ENCODE results near the gene ROR2.

The ROR2 gene

GRCh38 chr9:91783411-91783810 is 166.6 kb downstream of the ROR2 start:
- no peak overlapping the region for H3K27ac Mint-ChIP-seq
- H3K9me3 Mint-ChIP-seq, result peaks cover 14% of the 10 kb centered on the region
- H3K36me3 Mint-ChIP-seq (ENCODE audit: low read depth), result no peaks in the 10 kb centered on the region
- no peak overlapping the region for H3K4me3 Mint-ChIP-seq
- peaks cover 13% of the 10 kb centered on the region for H3K4me1 Mint-ChIP-seq
- no peak for DNase-seq
- no peak for ATAC-seq
- H3K27me3 Mint-ChIP-seq, result peaks cover 11% of the 10 kb centered on the region

GRCh38 chr9:91782708-91783214 is 167.3 kb downstream of the ROR2 start:
- DNase-seq (no peak), ATAC-seq (no peak)
- Mint-ChIP-seq H3K36me3 (ENCODE audit: low read depth) (no peaks in the 10 kb centered on the region), H3K27me3 (peaks cover 9% of the 10 kb centered on the region), H3K9me3 (peaks cover 9% of the 10 kb centered on the region), H3K4me3 (no peak overlapping the region), H3K27ac (no peak overlapping the region), H3K4me1 (peaks cover 13% of the 10 kb centered on the region)

- no peak overlapping the region for H3K4me3 Mint-ChIP-seq
- H3K4me1 Mint-ChIP-seq, result peaks cover 13% of the 10 kb centered on the region
- DNase-seq (no peak), ATAC-seq (no peak)
- H3K36me3 Mint-ChIP-seq (ENCODE audit: low read depth), result no peaks in the 10 kb centered on the region
- H3K27me3 Mint-ChIP-seq, result peaks cover 14% of the 10 kb centered on the region
- no peak overlapping the region for H3K27ac Mint-ChIP-seq
- H3K9me3 Mint-ChIP-seq, result peaks cover 5% of the 10 kb centered on the region
Observed at GRCh38 chr9:91781906-91782305, 168.1 kb downstream of the ROR2 start.

GRCh38 chr9:91781116-91781515 is 168.9 kb downstream of the ROR2 start:
- Mint-ChIP-seq H3K4me1 (peaks cover 13% of the 10 kb centered on the region), H3K9me3 (no peaks in the 10 kb centered on the region), H3K27me3 (peaks cover 22% of the 10 kb centered on the region), H3K4me3 (no peak overlapping the region), H3K36me3 (ENCODE audit: low read depth) (no peaks in the 10 kb centered on the region), H3K27ac (no peak overlapping the region)
- DNase-seq, result no peak
- ATAC-seq, result no peak

- H3K4me1 Mint-ChIP-seq, result peaks cover 5% of the 10 kb centered on the region
- no peaks in the 10 kb centered on the region for H3K9me3 Mint-ChIP-seq
- H3K27ac Mint-ChIP-seq, result no peak overlapping the region
- H3K4me3 Mint-ChIP-seq, result no peak overlapping the region
- ATAC-seq, result no peak
- H3K36me3 Mint-ChIP-seq (ENCODE audit: low read depth), result no peaks in the 10 kb centered on the region
- peaks cover 22% of the 10 kb centered on the region for H3K27me3 Mint-ChIP-seq
- DNase-seq, result no peak
Observed at GRCh38 chr9:91778031-91778430, 172.0 kb downstream of the ROR2 start.

GRCh38 chr9:91777292-91777830 is 172.7 kb downstream of the ROR2 start:
- Mint-ChIP-seq H3K36me3 (ENCODE audit: low read depth) (no peaks in the 10 kb centered on the region), H3K9me3 (no peaks in the 10 kb centered on the region), H3K27ac (no peak overlapping the region), H3K27me3 (peaks cover 22% of the 10 kb centered on the region), H3K4me3 (no peak overlapping the region), H3K4me1 (peaks cover under 1% of the 10 kb centered on the region)
- DNase-seq, result no peak
- ATAC-seq, result no peak

GRCh38 chr9:91776409-91777291 is 173.4 kb downstream of the ROR2 start:
- H3K36me3 Mint-ChIP-seq (ENCODE audit: low read depth), result no peaks in the 10 kb centered on the region
- DNase-seq (no peak), ATAC-seq (no peak)
- no peaks in the 10 kb centered on the region for H3K4me1 Mint-ChIP-seq
- no peak overlapping the region for H3K27ac Mint-ChIP-seq
- H3K4me3 Mint-ChIP-seq, result no peak overlapping the region
- H3K27me3 Mint-ChIP-seq, result peaks cover 22% of the 10 kb centered on the region
- H3K9me3 Mint-ChIP-seq, result no peaks in the 10 kb centered on the region

GRCh38 chr9:91775708-91776028 is 174.4 kb downstream of the ROR2 start:
- no peak for ATAC-seq

GRCh38 chr9:91775011-91775707 is 174.9 kb downstream of the ROR2 start:
- ATAC-seq, result peak; percentile 54
- H3K36me3 Mint-ChIP-seq (ENCODE audit: low read depth), result no peaks in the 10 kb centered on the region
- peaks cover 22% of the 10 kb centered on the region for H3K27me3 Mint-ChIP-seq
- H3K4me3 Mint-ChIP-seq, result no peak overlapping the region
- DNase-seq, result peak; percentile 75
- H3K4me1 Mint-ChIP-seq, result no peaks in the 10 kb centered on the region
- H3K27ac Mint-ChIP-seq, result no peak overlapping the region
- no peaks in the 10 kb centered on the region for H3K9me3 Mint-ChIP-seq

More at GRCh38 chr9:91775708-91776028, 174.4 kb downstream of the ROR2 start:
- Mint-ChIP-seq H3K27ac (no peak overlapping the region), H3K27me3 (peaks cover 22% of the 10 kb centered on the region), H3K9me3 (no peaks in the 10 kb centered on the region), H3K4me3 (no peak overlapping the region), H3K4me1 (no peaks in the 10 kb centered on the region), H3K36me3 (ENCODE audit: low read depth) (no peaks in the 10 kb centered on the region)
- no peak for DNase-seq

- Mint-ChIP-seq H3K9me3 (no peaks in the 10 kb centered on the region), H3K4me1 (no peaks in the 10 kb centered on the region), H3K36me3 (ENCODE audit: low read depth) (no peaks in the 10 kb centered on the region), H3K27me3 (peaks cover 24% of the 10 kb centered on the region), H3K27ac (no peak overlapping the region), H3K4me3 (no peak overlapping the region)
- no peak for DNase-seq
- ATAC-seq, result no peak
Observed at GRCh38 chr9:91773156-91773555, 176.9 kb downstream of the ROR2 start.

GRCh38 chr9:91771864-91772263 is 178.2 kb downstream of the ROR2 start:
- Mint-ChIP-seq H3K4me1 (no peaks in the 10 kb centered on the region), H3K36me3 (ENCODE audit: low read depth) (no peaks in the 10 kb centered on the region), H3K27ac (no peak overlapping the region), H3K27me3 (peaks cover 26% of the 10 kb centered on the region), H3K9me3 (no peaks in the 10 kb centered on the region), H3K4me3 (no peak overlapping the region)
- no peak for DNase-seq
- no peak for ATAC-seq

- DNase-seq, result no peak
- no peaks in the 10 kb centered on the region for H3K4me1 Mint-ChIP-seq
- no peaks in the 10 kb centered on the region for H3K9me3 Mint-ChIP-seq
- no peak overlapping the region for H3K27ac Mint-ChIP-seq
- no peak overlapping the region for H3K4me3 Mint-ChIP-seq
- no peak for ATAC-seq
- peaks cover 26% of the 10 kb centered on the region for H3K27me3 Mint-ChIP-seq
- H3K36me3 Mint-ChIP-seq (ENCODE audit: low read depth), result no peaks in the 10 kb centered on the region
Observed at GRCh38 chr9:91771027-91771426, 179.0 kb downstream of the ROR2 start.

- H3K36me3 Mint-ChIP-seq (ENCODE audit: low read depth), result no peaks in the 10 kb centered on the region
- H3K27me3 Mint-ChIP-seq, result peaks cover 24% of the 10 kb centered on the region
- no peaks in the 10 kb centered on the region for H3K4me1 Mint-ChIP-seq
- no peak for ATAC-seq
- DNase-seq, result no peak
- no peak overlapping the region for H3K4me3 Mint-ChIP-seq
- H3K9me3 Mint-ChIP-seq, result no peaks in the 10 kb centered on the region
- H3K27ac Mint-ChIP-seq, result no peak overlapping the region
Observed at GRCh38 chr9:91770229-91770628, 179.8 kb downstream of the ROR2 start.

- ATAC-seq (no peak), DNase-seq (no peak)
- Mint-ChIP-seq H3K4me3 (no peak overlapping the region), H3K27me3 (peaks cover 26% of the 10 kb centered on the region), H3K36me3 (ENCODE audit: low read depth) (no peaks in the 10 kb centered on the region), H3K9me3 (peaks cover 4% of the 10 kb centered on the region), H3K27ac (no peak overlapping the region), H3K4me1 (no peaks in the 10 kb centered on the region)
Observed at GRCh38 chr9:91768977-91769916, 180.8 kb downstream of the ROR2 start.
